HEK293T (cell line): ENCODE results near the gene ARHGAP21.

ENCODE experiments used
- ARNT ChIP-seq: fragments of 450-650 bp; IDR thresholded peaks from 2 replicates; pipeline ENCODE4 v1.6.1; 2017; ENCODE audit warnings: mild to moderate bottlenecking
- CTBP1 ChIP-seq: fragments of 450-650 bp; IDR thresholded peaks from 2 replicates; pipeline ENCODE4 v1.6.1; 2016; ENCODE audit warnings: borderline replicate concordance
- ELF4 ChIP-seq: fragments of 450-650 bp; IDR thresholded peaks from 2 replicates; pipeline ENCODE4 v1.6.1; 2017; ENCODE audit warnings: antibody characterized with exemption
- FOXK2 ChIP-seq: fragments of 450-650 bp; IDR thresholded peaks from 2 replicates; pipeline ENCODE4 v1.6.1; 2016; ENCODE audit warnings: mild to moderate bottlenecking
- L3MBTL2 ChIP-seq: fragments of 450-650 bp; conservative IDR thresholded peaks from 2 replicates; pipeline ENCODE4 v1.6.1; 2016; ENCODE audit warnings: mild to moderate bottlenecking
- PKNOX1 ChIP-seq: fragments of 450-650 bp; IDR thresholded peaks from 2 replicates; pipeline ENCODE4 v1.6.1; 2016
- SP1 ChIP-seq: fragments of 450-650 bp; IDR thresholded peaks from 2 replicates; pipeline ENCODE4 v1.6.1; 2017
- SUZ12 ChIP-seq: fragments of 450-650 bp; IDR thresholded peaks from 2 replicates; pipeline ENCODE4 v1.6.1; 2016; ENCODE audit warnings: mild to moderate bottlenecking
- TARDBP ChIP-seq: fragments of 450-650 bp; IDR thresholded peaks from 2 replicates; pipeline ENCODE4 v1.6.1; 2016
- ZNF384 ChIP-seq: fragments of 450-650 bp; IDR thresholded peaks from 2 replicates; pipeline ENCODE4 v1.6.1; 2016

DNA sequence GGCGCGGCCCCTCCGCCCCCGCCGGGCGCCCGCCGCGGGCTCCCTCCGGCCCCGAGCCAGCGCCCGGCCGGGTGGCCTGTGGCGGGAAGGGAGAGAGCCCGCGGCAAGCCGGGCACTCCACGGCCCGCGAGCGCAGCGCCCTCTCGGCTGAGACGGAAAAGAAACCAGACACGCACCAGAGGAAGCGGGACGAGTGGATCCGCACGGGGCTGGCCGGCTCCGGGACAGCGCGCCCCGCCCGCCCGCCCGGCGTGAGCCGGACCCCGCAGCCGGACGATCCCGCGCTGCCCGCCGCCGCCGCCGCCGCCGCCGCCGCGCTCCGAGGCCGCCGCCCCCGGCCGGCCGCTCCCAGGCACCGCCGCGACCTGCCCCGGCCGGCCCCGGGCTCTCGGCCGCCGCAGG is 300 bp downstream of the ARHGAP21 start:
- TF ChIP-seq ELF4 (no peak), PKNOX1 (no peak), SP1 (no peak), FOXK2 (no peak), CTBP1 (no peak), L3MBTL2 (no peak), ZNF384 (no peak), TARDBP (no peak), ARNT (no peak), SUZ12 (no peak)
